HUES64 (cell line): Measurements from ENCODE around the gene PACSIN1.

Source experiments
- H3K27ac ChIP-seq: 2 replicates; pipeline ENCODE4 v1.7.0; 2013; ENCODE audit warnings: low read depth, low read length, inconsistent platforms
- H3K27me3 ChIP-seq: 2 replicates; pipeline ENCODE4 v1.6.1; 2013; ENCODE audit warnings: mild to moderate bottlenecking, low read length; ENCODE audit not compliant: insufficient read depth
- H3K36me3 ChIP-seq: 2 replicates; pipeline ENCODE4 v1.6.1; 2013; ENCODE audit warnings: mild to moderate bottlenecking, low read length; ENCODE audit not compliant: insufficient read depth
- H3K4me1 ChIP-seq: 2 replicates; pipeline ENCODE4 v1.6.1; 2013; ENCODE audit warnings: mild to moderate bottlenecking, low read length, moderate library complexity; ENCODE audit not compliant: insufficient read depth
- H3K4me3 ChIP-seq: 2 replicates; pipeline ENCODE4 v1.5.1; 2013; ENCODE audit warnings: mild to moderate bottlenecking, low read length, moderate library complexity
- H3K9ac ChIP-seq: 2 replicates; pipeline ENCODE4 v1.6.1; 2013; ENCODE audit warnings: mild to moderate bottlenecking, low read depth, low read length
- H3K9me3 ChIP-seq: 2 replicates; pipeline ENCODE4 v1.6.1; 2013; ENCODE audit warnings: low read depth, low read length; ENCODE audit not compliant: insufficient read depth
- WGBS: fragments of 150-250, 120-280 bp; methylation state at CpG from one replicate; pipeline ENCODE4 v1.1.7; 2013; ENCODE audit warnings: missing lambda C conversion rate; 5-methylcytosine and 5-hydroxymethylcytosine counted together

The PACSIN1 gene

DNA sequence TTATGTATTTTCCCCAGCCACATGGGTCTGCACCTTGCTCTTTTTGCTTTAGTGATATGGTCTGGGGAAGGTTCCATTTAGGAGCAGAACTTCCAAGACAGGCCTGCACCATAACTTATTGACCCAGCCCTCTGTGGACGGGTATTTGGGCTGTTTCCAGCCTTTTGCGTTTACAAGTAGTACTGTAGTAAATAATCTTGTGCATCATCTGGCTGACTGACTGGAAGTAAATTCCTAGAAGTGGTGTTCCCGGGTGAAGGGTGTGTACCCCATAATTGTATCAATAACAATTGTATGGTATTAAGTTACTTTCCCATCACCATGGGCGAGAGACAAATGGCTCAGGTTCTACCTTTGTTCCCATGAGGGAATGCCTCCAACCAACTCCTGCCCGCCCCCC, 58.6 kb downstream of the PACSIN1 start:
- no peaks in the 10 kb centered on the region for H3K9me3 ChIP-seq
- H3K27me3 ChIP-seq: no peaks in the 10 kb centered on the region
- peaks cover 16% of the 10 kb centered on the region for H3K4me1 ChIP-seq
- no peak overlapping the region for H3K4me3 ChIP-seq
- WGBS: 85% methylated on average over 3 of the region's 5 CpGs
- no peak overlapping the region for H3K27ac ChIP-seq
- H3K9ac ChIP-seq: no peak overlapping the region
- no peaks in the 10 kb centered on the region for H3K36me3 ChIP-seq

DNA sequence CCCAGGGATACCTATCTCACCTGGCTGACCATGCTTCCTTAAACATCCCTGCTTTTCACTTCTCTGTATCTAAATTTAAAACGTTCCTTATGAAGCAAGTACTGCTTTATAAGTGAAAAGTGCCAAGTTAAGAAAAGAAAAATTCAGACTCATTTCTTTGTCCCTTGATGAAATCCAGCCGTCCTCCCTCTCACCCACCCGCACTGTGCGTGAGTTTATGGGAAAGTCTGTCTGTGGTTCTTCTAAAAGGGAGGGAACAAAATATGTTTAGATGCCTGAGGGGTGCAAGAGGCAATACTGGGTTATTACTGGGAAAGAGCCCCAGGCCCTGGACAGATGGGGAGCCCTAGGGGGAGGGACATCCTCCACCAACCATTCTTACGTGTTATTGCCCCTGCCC, 59.1 kb downstream of the PACSIN1 start:
- Histone ChIP-seq H3K4me3 (no peak overlapping the region), H3K4me1 (peaks cover 16% of the 10 kb centered on the region), H3K9me3 (no peaks in the 10 kb centered on the region), H3K36me3 (no peaks in the 10 kb centered on the region), H3K27me3 (no peaks in the 10 kb centered on the region), H3K27ac (no peak overlapping the region), H3K9ac (no peak overlapping the region)
- WGBS: 92% methylated on average over 4 of the region's 5 CpGs

DNA sequence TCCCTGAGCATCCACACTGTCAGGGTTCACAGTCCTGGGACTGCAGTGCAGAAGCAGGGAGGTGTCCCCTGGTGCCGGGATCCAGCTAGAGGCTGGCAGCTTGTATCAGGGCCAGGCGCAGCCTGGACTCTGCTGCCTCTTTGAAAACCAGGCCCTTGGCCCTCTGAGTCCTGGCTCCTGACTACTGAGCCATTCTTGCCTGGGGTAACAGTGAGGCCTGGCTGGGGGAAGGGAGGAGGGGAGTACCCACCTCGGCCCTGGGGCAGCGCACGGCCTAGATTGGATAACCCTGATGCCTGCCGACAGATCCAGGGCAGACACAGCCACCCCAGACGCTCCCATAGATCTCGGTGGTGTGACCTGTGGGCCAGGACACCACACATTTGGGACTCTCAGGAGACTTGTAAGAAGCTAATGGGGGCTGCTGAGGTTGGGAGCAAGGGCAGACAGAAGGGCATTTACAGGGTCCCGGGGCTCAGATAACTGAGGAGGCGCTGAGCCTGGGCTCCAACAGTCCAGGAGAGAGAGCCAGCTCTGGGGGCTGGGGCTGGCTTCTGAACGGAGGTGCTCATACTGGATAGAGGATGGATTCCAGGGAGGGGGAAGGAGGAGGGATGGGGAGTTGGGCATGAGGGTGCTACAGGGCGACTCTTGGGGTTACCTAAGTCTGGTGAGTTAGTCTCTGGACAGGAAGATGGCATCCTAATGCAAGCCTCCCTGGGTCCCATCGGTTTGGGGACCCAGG, 59.7 kb downstream of the PACSIN1 start:
- 86% methylated on average over 13 of the region's 13 CpGs for WGBS

DNA sequence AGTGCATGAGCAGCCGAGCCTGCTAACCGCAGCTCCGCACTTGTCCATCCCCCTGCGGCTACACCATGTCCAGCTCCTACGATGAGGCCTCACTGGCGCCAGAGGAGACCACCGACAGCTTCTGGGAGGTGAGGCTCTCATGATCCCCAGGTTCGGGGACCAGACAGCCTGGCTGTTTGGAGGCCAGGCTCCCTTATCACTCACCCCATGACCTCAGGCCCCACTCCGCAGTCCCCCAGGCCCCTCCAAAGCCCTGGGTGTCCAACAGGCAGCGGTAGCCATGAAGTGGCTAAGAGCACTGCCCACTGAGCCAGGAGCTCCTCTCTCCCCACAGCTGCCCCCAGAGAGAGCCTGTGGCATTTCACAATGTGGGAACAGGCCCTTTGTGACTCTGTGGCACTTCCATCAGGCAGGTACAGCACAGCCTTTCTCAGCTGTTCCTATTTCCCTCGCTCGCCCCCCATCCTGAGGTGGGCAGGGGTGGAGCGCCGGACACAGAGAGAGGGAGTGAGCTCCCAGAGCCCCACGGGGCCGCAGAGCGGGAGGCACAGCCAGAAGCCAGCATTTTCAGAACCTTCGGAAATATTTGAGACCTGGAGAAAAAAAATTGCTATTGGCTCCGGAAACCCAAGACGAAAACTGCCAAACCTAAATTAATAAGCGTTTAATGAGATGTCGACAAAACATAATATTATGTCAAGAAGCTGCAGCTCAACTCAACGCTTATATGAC, 60.5 kb downstream of the PACSIN1 start:
- peaks cover 16% of the 10 kb centered on the region for H3K4me1 ChIP-seq
- H3K9ac ChIP-seq: no peak overlapping the region
- H3K36me3 ChIP-seq: no peaks in the 10 kb centered on the region
- WGBS: 70% methylated on average over 22 of the region's 23 CpGs
- 0 out of 2 replicates have a peak overlapping the region, but pooled peaks have one; percentile 30 for H3K27ac ChIP-seq
- peak overlapping the region; percentile 51 for H3K4me3 ChIP-seq
- H3K9me3 ChIP-seq: no peaks in the 10 kb centered on the region
- H3K27me3 ChIP-seq: no peaks in the 10 kb centered on the region

More for the DNA sequence above, 59.7 kb downstream of the PACSIN1 start:
- Histone ChIP-seq H3K9me3 (no peaks in the 10 kb centered on the region), H3K27me3 (no peaks in the 10 kb centered on the region), H3K36me3 (no peaks in the 10 kb centered on the region), H3K4me3 (no peak overlapping the region), H3K27ac (no peak overlapping the region), H3K9ac (no peak overlapping the region), H3K4me1 (peaks cover 16% of the 10 kb centered on the region)

DNA sequence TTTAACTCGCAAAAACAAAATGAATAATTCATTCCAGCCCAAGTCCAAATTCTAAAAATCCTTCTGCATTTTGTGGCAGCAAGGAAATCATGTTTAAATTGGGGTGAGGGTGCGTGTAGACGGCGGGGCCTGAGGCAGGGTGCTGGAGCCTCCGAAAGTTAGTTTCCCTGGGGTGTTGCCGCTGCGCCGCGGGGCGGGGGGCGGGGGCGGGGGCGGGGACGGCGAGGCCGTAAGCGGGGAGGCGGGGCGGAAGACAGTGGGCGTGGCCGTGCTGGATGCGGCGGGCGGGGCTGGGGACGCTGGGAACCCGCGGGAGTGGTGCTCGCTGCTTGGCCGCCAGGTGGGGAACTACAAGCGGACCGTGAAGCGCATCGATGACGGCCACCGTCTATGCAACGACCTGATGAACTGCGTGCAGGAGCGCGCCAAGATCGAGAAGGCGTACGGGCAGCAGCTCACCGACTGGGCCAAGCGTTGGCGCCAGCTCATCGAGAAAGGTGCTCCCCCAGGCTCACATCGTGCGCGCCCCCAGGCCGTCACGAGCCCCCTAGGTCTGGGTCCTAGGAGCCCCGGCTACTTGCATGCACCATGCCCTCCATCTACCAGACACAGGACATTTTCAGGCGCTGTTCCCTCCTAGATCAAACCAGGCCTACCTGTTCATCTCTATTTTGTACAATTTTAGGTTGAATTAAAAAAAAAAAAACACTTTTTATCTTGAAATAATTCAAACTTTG, 61.3 kb downstream of the PACSIN1 start:
- peak overlapping the region; percentile 46; the same call in 1 of the 2 replicates for H3K27ac ChIP-seq
- peaks cover 16% of the 10 kb centered on the region for H3K4me1 ChIP-seq
- no peaks in the 10 kb centered on the region for H3K9me3 ChIP-seq
- H3K4me3 ChIP-seq: peak overlapping the region; percentile 57
- H3K36me3 ChIP-seq: no peaks in the 10 kb centered on the region
- H3K27me3 ChIP-seq: no peaks in the 10 kb centered on the region
- WGBS: 3% methylated on average over 46 of the region's 53 CpGs
- peak overlapping the region; percentile 67 for H3K9ac ChIP-seq

DNA sequence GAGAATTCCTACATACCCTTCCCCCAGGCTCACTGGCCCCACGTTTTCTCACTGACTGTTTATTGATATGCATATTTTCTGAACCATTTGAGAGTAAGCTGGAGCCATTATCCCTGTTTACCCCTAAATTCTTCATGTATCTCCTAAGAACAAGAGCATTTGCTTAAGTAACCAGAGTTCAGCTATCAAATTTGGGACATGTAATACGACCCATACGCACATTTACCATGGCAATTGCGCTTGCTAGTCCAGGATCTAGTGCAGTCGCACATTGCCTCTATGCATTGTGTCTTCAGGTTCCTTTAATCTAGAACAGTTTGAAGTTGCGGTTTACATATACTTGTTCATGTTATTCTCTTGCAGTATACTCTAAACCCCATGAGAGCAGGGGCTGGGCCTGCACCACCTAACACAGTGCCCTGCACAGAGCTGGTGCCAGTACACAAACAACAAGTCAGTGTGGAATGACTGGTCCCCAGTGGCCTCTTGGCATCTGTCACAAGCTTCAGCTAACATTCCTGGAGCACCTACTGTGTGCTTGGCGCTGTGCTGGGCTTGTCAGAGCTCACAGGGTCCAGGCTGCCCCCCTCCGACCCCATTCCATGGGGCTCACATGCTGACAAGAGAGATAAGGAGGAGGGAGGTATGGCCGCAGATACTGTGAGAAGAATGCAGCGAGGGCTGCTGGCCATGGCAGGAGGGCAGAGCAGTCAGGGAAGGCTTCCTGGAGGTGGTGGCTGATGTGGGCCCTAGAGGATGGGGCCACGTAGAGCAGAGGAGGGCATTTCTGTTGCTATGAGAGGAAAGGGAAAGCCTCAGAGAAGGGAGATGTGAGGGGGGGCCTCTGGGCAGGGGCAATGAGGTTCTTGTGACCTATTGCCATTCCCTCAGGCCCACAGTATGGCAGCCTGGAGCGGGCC, 62.1 kb downstream of the PACSIN1 start:
- Histone ChIP-seq H3K9me3 (no peaks in the 10 kb centered on the region), H3K4me1 (peaks cover 16% of the 10 kb centered on the region), H3K4me3 (peak overlapping the region; percentile 57; the same call in 1 of the 2 replicates), H3K36me3 (no peaks in the 10 kb centered on the region), H3K27ac (no peak overlapping the region), H3K9ac (no peak overlapping the region), H3K27me3 (no peaks in the 10 kb centered on the region)
- WGBS: 80% methylated on average over 12 of the region's 12 CpGs

DNA sequence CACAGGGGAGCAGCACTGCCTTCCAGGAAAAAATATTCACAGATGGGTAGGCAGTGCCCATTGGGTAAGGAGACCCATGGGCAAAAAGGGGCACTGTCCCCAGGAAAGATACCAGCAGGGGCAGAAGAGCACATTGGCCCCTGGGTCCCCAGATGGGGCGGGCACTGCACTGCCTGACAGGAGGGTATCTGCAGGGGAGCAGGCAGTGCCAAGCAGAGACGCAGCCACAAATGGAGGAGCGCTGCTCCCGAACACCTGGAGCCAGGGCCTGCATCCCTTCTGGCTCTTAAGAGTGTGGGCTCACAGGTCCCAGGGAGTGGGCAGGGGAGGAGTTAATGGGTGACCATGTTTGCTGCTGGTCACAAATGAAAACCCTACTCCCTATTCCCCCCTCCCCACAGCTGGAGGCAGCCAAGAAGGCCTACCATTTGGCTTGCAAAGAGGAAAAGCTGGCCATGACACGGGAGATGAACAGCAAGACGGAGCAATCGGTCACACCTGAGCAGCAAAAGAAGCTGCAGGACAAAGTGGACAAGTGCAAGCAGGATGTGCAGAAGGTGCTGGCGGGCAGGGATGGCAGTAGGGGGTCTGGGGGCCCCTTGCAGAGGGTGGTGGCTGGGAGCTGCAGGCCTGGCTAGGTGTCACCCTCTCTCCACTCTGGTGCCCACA, 63.3 kb downstream of the PACSIN1 start:
- no peak overlapping the region for H3K27ac ChIP-seq
- H3K4me1 ChIP-seq: peaks cover 16% of the 10 kb centered on the region
- no peaks in the 10 kb centered on the region for H3K36me3 ChIP-seq
- no peaks in the 10 kb centered on the region for H3K9me3 ChIP-seq
- 94% methylated on average over 8 of the region's 8 CpGs for WGBS
- H3K9ac ChIP-seq: no peak overlapping the region
- no peaks in the 10 kb centered on the region for H3K27me3 ChIP-seq
- H3K4me3 ChIP-seq: no peak overlapping the region

DNA sequence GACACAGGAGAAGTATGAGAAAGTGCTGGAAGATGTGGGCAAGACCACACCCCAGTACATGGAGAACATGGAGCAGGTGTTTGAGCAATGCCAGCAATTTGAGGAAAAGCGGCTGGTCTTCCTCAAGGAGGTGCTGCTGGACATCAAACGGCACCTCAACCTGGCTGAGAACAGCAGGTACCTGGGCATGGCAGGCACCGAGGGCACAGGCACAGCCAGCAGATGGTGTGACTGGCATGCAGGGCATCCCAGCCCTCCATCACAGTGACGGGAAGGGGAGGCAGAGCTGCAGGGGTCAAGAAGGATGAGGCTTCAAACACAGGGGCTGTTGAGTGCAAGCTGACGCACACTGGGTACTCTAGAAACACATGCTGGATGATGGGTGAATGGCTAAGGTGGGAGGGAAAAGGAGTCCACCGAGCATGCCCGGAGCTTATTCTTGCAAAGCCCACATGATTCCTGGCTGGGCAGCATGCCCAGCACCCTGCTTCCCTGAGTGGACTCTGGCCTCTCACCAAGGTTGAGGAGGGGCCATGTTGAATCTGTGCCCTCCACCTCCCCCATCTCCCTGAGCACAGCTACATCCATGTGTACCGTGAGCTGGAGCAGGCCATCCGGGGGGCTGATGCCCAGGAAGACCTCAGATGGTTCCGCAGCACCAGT, 63.9 kb downstream of the PACSIN1 start:
- WGBS: 92% methylated on average over 10 of the region's 10 CpGs
- Histone ChIP-seq H3K4me3 (no peak overlapping the region), H3K27me3 (no peaks in the 10 kb centered on the region), H3K27ac (no peak overlapping the region), H3K9ac (no peak overlapping the region), H3K9me3 (no peaks in the 10 kb centered on the region), H3K36me3 (no peaks in the 10 kb centered on the region), H3K4me1 (peaks cover 16% of the 10 kb centered on the region)

DNA sequence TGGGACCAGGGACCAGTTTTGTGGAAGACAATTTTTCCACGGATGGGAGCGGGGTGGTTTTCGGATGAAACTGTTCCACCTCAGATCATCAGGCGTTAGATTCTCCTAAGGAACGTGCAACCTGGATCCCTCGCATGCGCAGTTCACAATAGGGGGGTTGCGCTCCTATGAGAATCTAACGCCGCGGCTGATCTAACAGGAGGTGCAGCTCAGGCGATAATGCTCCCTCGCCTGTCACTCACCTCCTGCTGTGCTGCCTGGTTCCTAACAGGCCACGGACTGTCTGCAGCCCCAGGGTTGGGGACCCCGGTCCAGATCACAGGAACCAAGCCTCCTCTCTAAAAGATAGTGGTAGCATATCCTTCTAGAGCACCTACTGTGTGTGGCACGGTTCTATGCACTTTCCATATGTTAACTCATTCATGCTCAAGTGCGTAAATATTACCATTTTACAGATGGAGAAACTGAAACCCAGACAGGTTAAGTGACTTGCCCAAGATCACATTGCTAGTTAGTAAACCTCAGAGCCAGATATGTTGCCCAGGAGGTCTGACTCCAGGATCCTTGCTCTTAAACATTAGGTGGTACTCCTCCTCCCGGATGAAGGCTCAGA, 65.0 kb downstream of the PACSIN1 start:
- Histone ChIP-seq H3K27ac (no peak overlapping the region), H3K9me3 (no peaks in the 10 kb centered on the region), H3K36me3 (no peaks in the 10 kb centered on the region), H3K4me3 (no peak overlapping the region), H3K4me1 (peaks cover 16% of the 10 kb centered on the region), H3K9ac (no peak overlapping the region), H3K27me3 (no peaks in the 10 kb centered on the region)
- 93% methylated on average over 18 of the region's 18 CpGs for WGBS
